ENCODE results near the gene ATF4.
A peak's percentile ranks its signal among the peaks of the same experiment; 100 is the strongest.

ATF4 gene

DNA sequence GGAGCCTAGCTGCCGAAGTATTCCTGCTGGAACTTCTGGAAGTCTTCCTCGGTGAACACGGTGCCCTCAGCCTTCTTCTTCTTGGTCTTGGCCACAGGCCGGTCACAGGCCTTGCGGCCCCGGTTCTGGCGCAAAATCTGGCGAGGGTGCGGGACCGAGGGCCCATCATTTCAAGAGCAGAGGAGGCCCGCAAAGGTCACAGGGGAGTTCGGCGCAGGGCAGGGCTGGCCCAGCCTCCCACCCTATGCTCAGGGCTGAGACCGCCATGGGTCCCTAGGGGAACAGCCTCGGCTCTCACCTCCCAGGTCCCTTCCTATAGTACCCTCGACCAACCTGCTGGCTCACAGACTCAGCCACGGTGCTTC lies 9.1 kb downstream of the ATF4 start:
- TF ChIP-seq NFRKB (IDR thresholded peaks at IDR 0.05) = no peak
- TF ChIP-seq BHLHE40 (IDR thresholded peaks at IDR 0.05; ENCODE audit: borderline replicate concordance) = no peak
- TF ChIP-seq ZNF384 (IDR thresholded peaks at IDR 0.05) = no peak
- no peak for TF ChIP-seq PKNOX1 (IDR thresholded peaks at IDR 0.05)
- TF ChIP-seq TARDBP (IDR thresholded peaks at IDR 0.05) = no peak
- no peak for TF ChIP-seq L3MBTL2 (conservative IDR thresholded peaks at IDR 0.05)
- 0 out of 2 replicates have a peak, but pooled peaks have one; percentile 10 for TF ChIP-seq HDGF (IDR thresholded peaks at IDR 0.05; ENCODE audit: borderline replicate concordance)
- no peak for TF ChIP-seq FOXM1 (IDR thresholded peaks at IDR 0.05; ENCODE audit: borderline replicate concordance)
- ChIA-PET POLR2A (interaction anchor here (0.8 to 10.2 kb wide), 14 partner anchors 9 to 515 kb away, joined by 3 to 100 read pairs (median 6); partner anchors contain the start of genes ATF4, MIEF1 and RPL3), CTCF (interaction anchor here (0.7 to 5.2 kb wide), 12 partner anchors 9 to 506 kb away, joined by 3 to 45 read pairs (median 6); partner anchors contain the start of genes ATF4 and MIEF1)
- no peak for DNase-seq (ENCODE audit: extremely low spot score)

GRCh38 chr22:39530116-39530515 lies 9.8 kb downstream of the ATF4 start:
- TF ChIP-seq SP1 (IDR thresholded peaks at IDR 0.05) = no peak
- TF ChIP-seq HDGF (IDR thresholded peaks at IDR 0.05; ENCODE audit: borderline replicate concordance) = no peak
- no peak for TF ChIP-seq FOXK2 (IDR thresholded peaks at IDR 0.05)
- no peak for TF ChIP-seq ZNF384 (IDR thresholded peaks at IDR 0.05)
- no peak for TF ChIP-seq ARNT (IDR thresholded peaks at IDR 0.05)
- no peak for TF ChIP-seq LEF1 (IDR thresholded peaks at IDR 0.05; ENCODE audit: borderline replicate concordance)
- no peak for TF ChIP-seq CTBP1 (IDR thresholded peaks at IDR 0.05; ENCODE audit: borderline replicate concordance)
- TF ChIP-seq ELF4 (IDR thresholded peaks at IDR 0.05) = no peak
- no peak for TF ChIP-seq TARDBP (IDR thresholded peaks at IDR 0.05)
- TF ChIP-seq FOXM1 (IDR thresholded peaks at IDR 0.05; ENCODE audit: borderline replicate concordance) = no peak
- no peak for TF ChIP-seq NFRKB (IDR thresholded peaks at IDR 0.05)
- no peak for TF ChIP-seq FOXA1 (IDR thresholded peaks at IDR 0.05)
- no peak for TF ChIP-seq L3MBTL2 (conservative IDR thresholded peaks at IDR 0.05)
- TF ChIP-seq PKNOX1 (IDR thresholded peaks at IDR 0.05) = no peak
- TF ChIP-seq SUZ12 (IDR thresholded peaks at IDR 0.05) = no peak

GRCh38 chr22:39530692-39531331 lies 10.4 kb downstream of the ATF4 start:
- DNase-seq (ENCODE audit: extremely low spot score) = peak; percentile 46
- no peak for TF ChIP-seq L3MBTL2 (conservative IDR thresholded peaks at IDR 0.05)
- no peak for TF ChIP-seq BHLHE40 (IDR thresholded peaks at IDR 0.05; ENCODE audit: borderline replicate concordance)
- 0 out of 2 replicates have a peak, but pooled peaks have one; percentile 70 for TF ChIP-seq HDGF (IDR thresholded peaks at IDR 0.05; ENCODE audit: borderline replicate concordance)
- TF ChIP-seq SP1 (IDR thresholded peaks at IDR 0.05) = no peak
- TF ChIP-seq LEF1 (IDR thresholded peaks at IDR 0.05; ENCODE audit: borderline replicate concordance) = no peak
- CTCF ChIA-PET = interaction anchor here (0.6 to 5.2 kb wide), 6 partner anchors 35 to 663 kb away, joined by 3 to 33 read pairs (median 4); no protein-coding TSS in a partner anchor
- POLR2A ChIA-PET = interaction anchor here (0.8 to 10.2 kb wide), 11 partner anchors 7 to 513 kb away, joined by 3 to 100 read pairs (median 8); partner anchors contain the start of genes ATF4 and MIEF1

More at GRCh38 chr22:39530116-39530515, 9.8 kb downstream of the ATF4 start:
- DNase-seq (ENCODE audit: extremely low spot score) = no peak
- ChIA-PET CTCF (interaction anchor here (1.1 to 5.2 kb wide), 3 partner anchors 34 to 214 kb away, joined by 4 to 33 read pairs (median 7); no protein-coding TSS in a partner anchor), POLR2A (interaction anchor here (0.8 to 10.2 kb wide), 7 partner anchors 10 to 514 kb away, joined by 3 to 100 read pairs (median 7); partner anchors contain the start of genes ATF4 and MIEF1)

DNA sequence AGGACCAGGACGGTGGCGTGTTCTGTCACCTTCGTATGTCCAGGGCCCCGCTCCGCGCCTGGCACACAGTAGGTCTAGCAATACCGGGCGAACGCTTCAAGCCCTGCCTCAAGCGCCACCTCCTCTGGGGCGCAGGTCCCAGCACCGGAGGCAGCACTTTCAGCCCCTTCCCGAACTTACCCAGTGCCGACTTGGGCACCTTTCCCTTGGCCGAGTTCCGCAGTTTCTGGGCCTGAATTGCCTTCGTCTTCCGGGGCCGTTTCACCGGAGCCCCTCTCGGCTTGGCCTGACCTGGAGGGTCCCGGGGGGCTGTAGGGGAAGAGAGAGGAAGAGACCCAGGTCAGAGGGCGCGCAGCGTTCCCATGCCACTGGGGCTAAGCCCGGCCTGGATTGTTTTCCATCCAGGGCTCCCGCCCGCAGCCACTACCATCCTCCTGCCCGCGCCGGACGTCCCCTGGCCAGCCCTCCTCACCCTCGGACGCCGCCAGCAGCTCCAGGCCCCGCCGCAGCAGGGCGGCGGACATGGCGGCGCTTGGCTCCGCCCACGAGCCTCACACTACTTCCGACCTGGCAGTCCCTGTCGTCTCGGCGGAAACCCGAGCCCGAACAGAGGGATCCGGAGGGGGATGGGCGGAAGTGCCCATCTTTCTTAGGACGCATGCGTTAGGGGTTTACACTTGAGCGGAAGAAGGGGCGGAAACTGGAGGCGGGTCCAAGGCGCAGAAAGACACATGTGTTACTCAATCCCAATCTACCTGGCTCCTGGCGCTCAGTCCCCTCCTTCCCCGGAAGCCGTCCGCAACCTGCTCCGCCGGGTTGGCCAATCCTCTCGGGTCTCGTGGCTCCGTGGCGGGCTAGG lies 12.1 kb downstream of the ATF4 start, which contains the start of gene RPS19BP1:
Gene RPS19BP1, minus strand, starts transcription at position 534 of the 859 bp plus-strand sequence. Its CDS starts 10 bp downstream, at position 524.
- peak; percentile 96 for DNase-seq (ENCODE audit: extremely low spot score)
- CTCF ChIA-PET = no interaction called here
- POLR2A ChIA-PET = interaction anchor here (1.0 to 10.2 kb wide), 8 partner anchors 9 to 512 kb away, joined by 3 to 100 read pairs (median 6); partner anchors contain the start of genes ATF4, MIEF1, RPL3 and SYNGR1
- TF ChIP-seq FOXA1 (IDR thresholded peaks at IDR 0.05) (no peak), ELF4 (IDR thresholded peaks at IDR 0.05) (peak; percentile 84), LEF1 (IDR thresholded peaks at IDR 0.05; ENCODE audit: borderline replicate concordance) (no peak), PKNOX1 (IDR thresholded peaks at IDR 0.05) (peak; percentile 99), ZNF384 (IDR thresholded peaks at IDR 0.05) (no peak)

- TF ChIP-seq ARNT (IDR thresholded peaks at IDR 0.05) (no peak), CTBP1 (IDR thresholded peaks at IDR 0.05; ENCODE audit: borderline replicate concordance) (no peak), BHLHE40 (IDR thresholded peaks at IDR 0.05; ENCODE audit: borderline replicate concordance) (no peak), FOXA1 (IDR thresholded peaks at IDR 0.05) (no peak), SUZ12 (IDR thresholded peaks at IDR 0.05) (no peak), FOXM1 (IDR thresholded peaks at IDR 0.05; ENCODE audit: borderline replicate concordance) (no peak), PKNOX1 (IDR thresholded peaks at IDR 0.05) (no peak), TARDBP (IDR thresholded peaks at IDR 0.05) (no peak), FOXK2 (IDR thresholded peaks at IDR 0.05) (no peak), LEF1 (IDR thresholded peaks at IDR 0.05; ENCODE audit: borderline replicate concordance) (no peak), SP1 (IDR thresholded peaks at IDR 0.05) (no peak), ZNF384 (IDR thresholded peaks at IDR 0.05) (no peak), L3MBTL2 (conservative IDR thresholded peaks at IDR 0.05) (no peak), HDGF (IDR thresholded peaks at IDR 0.05; ENCODE audit: borderline replicate concordance) (no peak), ELF4 (IDR thresholded peaks at IDR 0.05) (no peak), NFRKB (IDR thresholded peaks at IDR 0.05) (no peak)
- no peak for DNase-seq (ENCODE audit: extremely low spot score)
- ChIA-PET CTCF (interaction anchor here (0.7 to 1.7 kb wide), 7 partner anchors 38 to 510 kb away, joined by 3 to 11 read pairs (median 4); no protein-coding TSS in a partner anchor), POLR2A (interaction anchor here (0.8 to 2.0 kb wide), 7 partner anchors 14 to 510 kb away, joined by 3 to 7 read pairs (median 4); partner anchors contain the start of gene ATF4)
Measured at GRCh38 chr22:39534092-39534506, 13.7 kb downstream of the ATF4 start.
